IMR-90 (cell line): ENCODE results near the gene CCDC102B. TPM values are rescaled to one million over a fixed set of nuclear protein-coding genes. Genes with fewer than 3 reads are reported as not detected.

Source experiments
- ATAC-seq: fragments of 200-7000 bp; cut with Tn5 transposase; 2 replicates; pipeline ENCODE4 v1.9.1; 2020; ENCODE audit warnings: low read depth, mild to moderate bottlenecking, moderate library complexity
- BruUV-seq: library from RNA; stranded (reverse); fragments of 400-500 nt; replicated peaks from 2 replicates; lab custom pipeline; 2021; lab: Mats Ljungman, UMichigan
- CTCF ChIA-PET: fragments of 300-600 bp; formaldehyde crosslinking; extraction: SDS; loops from one replicate; lab custom pipeline; 2021; ENCODE audit warnings: antibody characterized with exemption; lab: Yijun Ruan, JAX
- POLR2A ChIA-PET: fragments of 300-600 bp; sonication (Branson Sonifier 250); formaldehyde crosslinking; loops from one replicate; lab custom pipeline; 2022; ENCODE audit warnings: antibody characterized with exemption; ENCODE audit not compliant: unreplicated experiment; lab: Charles Lee
- DNase-seq: peaks from one replicate; pipeline ENCODE4 v3.0.0; 2013
- H2AFZ ChIP-seq: replicated peaks from 2 replicates; pipeline ENCODE3; 2013; ENCODE audit warnings: low read length, mild to moderate bottlenecking; ENCODE audit not compliant: poor library complexity
- H2AK5ac ChIP-seq: 2 replicates; pipeline ENCODE4 v1.6.1; 2013; ENCODE audit warnings: low read depth, low read length, inconsistent platforms
- H2AK9ac ChIP-seq: replicated peaks from 2 replicates; pipeline ENCODE3; 2013; ENCODE audit warnings: mild to moderate bottlenecking, low read depth, low read length, moderate library complexity; ENCODE audit not compliant: poor library complexity
- H2BK120ac ChIP-seq: 2 replicates; pipeline ENCODE4 v1.6.1; 2013; ENCODE audit warnings: low read depth, low read length, inconsistent platforms
- H2BK15ac ChIP-seq: 3 replicates; pipeline ENCODE4 v1.6.1; 2013; ENCODE audit warnings: low read depth, low read length, inconsistent platforms
- H2BK20ac ChIP-seq: 2 replicates; pipeline ENCODE4 v1.6.1; 2013; ENCODE audit warnings: low read depth, mild to moderate bottlenecking, inconsistent platforms, low read length, moderate library complexity
- H2BK5ac ChIP-seq: 2 replicates; pipeline ENCODE4 v1.6.1; 2013; ENCODE audit warnings: mild to moderate bottlenecking, low read depth, low read length, inconsistent platforms; ENCODE audit not compliant: poor library complexity, severe bottlenecking
- H3K14ac ChIP-seq: replicated peaks from 2 replicates; pipeline ENCODE4 v1.6.1; 2013; ENCODE audit warnings: low read depth, low read length, inconsistent platforms
- H3K18ac ChIP-seq: 2 replicates; pipeline ENCODE4 v1.6.1; 2013; ENCODE audit warnings: low read depth, low read length, control low read depth
- H3K23ac ChIP-seq: 2 replicates; pipeline ENCODE4 v1.6.1; 2013; ENCODE audit warnings: low read depth, low read length, inconsistent platforms
- H3K27ac ChIP-seq: 2 replicates; pipeline ENCODE4 v1.5.1; 2013; ENCODE audit warnings: mild to moderate bottlenecking, control low read depth, low read length; ENCODE audit not compliant: insufficient read depth
- H3K27me3 ChIP-seq: 2 replicates; pipeline ENCODE4 v1.6.1; 2013; ENCODE audit warnings: low read length; ENCODE audit not compliant: control insufficient read depth, insufficient read depth
- H3K36me3 ChIP-seq: 2 replicates; pipeline ENCODE4 v1.6.1; 2013; ENCODE audit warnings: low read length, mixed read lengths; ENCODE audit not compliant: control insufficient read depth, insufficient read depth
- H3K4ac ChIP-seq: 2 replicates; pipeline ENCODE4 v1.6.1; 2013; ENCODE audit warnings: low read depth, low read length, inconsistent platforms
- H3K4me1 ChIP-seq: 2 replicates; pipeline ENCODE4 v1.6.1; 2013; ENCODE audit warnings: low read length, mixed read lengths; ENCODE audit not compliant: control insufficient read depth, insufficient read depth
- H3K4me2 ChIP-seq: 2 replicates; pipeline ENCODE4 v1.6.1; 2013; ENCODE audit warnings: low read depth, mild to moderate bottlenecking, control low read depth, low read length, moderate library complexity
- H3K4me3 ChIP-seq: 2 replicates; pipeline ENCODE4 v1.5.1; 2013; ENCODE audit warnings: low read depth, mild to moderate bottlenecking, control low read depth, low read length, moderate library complexity; ENCODE audit not compliant: insufficient read depth
- H3K56ac ChIP-seq: 2 replicates; pipeline ENCODE4 v1.6.1; 2013; ENCODE audit warnings: low read length, inconsistent platforms; ENCODE audit not compliant: insufficient read depth; ENCODE audit errors: extremely low read depth
- H3K79me1 ChIP-seq, 2 experiments: 2 replicates each; pipeline ENCODE4 v1.6.1; 2013; ENCODE audit warnings: low read length in 2 of 2, inconsistent platforms in 1 of 2, low read depth in 1 of 2
- H3K9ac ChIP-seq: 2 replicates; pipeline ENCODE4 v1.6.1; 2013; ENCODE audit warnings: low read depth, low read length, control low read depth
- H3K9me1 ChIP-seq: 2 replicates; pipeline ENCODE4 v1.6.1; 2013; ENCODE audit warnings: low read length, inconsistent platforms; ENCODE audit not compliant: insufficient read depth
- H3K9me3 ChIP-seq: 2 replicates; pipeline ENCODE4 v1.6.1; 2013; ENCODE audit warnings: low read length; ENCODE audit not compliant: control insufficient read depth, insufficient read depth
- H4K20me1 ChIP-seq: 2 replicates; pipeline ENCODE4 v1.6.1; 2013; ENCODE audit warnings: low read length, inconsistent platforms; ENCODE audit not compliant: insufficient read depth
- H4K5ac ChIP-seq: 2 replicates; pipeline ENCODE4 v1.6.1; 2013; ENCODE audit warnings: mild to moderate bottlenecking, low read depth, low read length, control low read depth
- H4K8ac ChIP-seq, 2 experiments: 2 replicates each; pipeline ENCODE4 v1.6.1; 2013; ENCODE audit warnings: low read depth in 2 of 2, low read length in 2 of 2, control low read depth in 1 of 2, inconsistent platforms in 1 of 2
- H4K91ac ChIP-seq: 2 replicates; pipeline ENCODE4 v1.6.1; 2013; ENCODE audit warnings: low read depth, low read length, inconsistent platforms; ENCODE audit not compliant: insufficient read depth
- CEBPB ChIP-seq: IDR thresholded peaks from 2 replicates; pipeline ENCODE4 v1.6.1; 2012; ENCODE audit warnings: low read depth, low read length, improper control_type of control experiment
- CHD1 ChIP-seq: IDR thresholded peaks from 2 replicates; pipeline ENCODE4 v1.6.1; 2012; ENCODE audit warnings: low read depth, low read length, improper control_type of control experiment
- CTCF ChIP-seq: conservative IDR thresholded peaks from 2 replicates; pipeline ENCODE4 v1.5.1; 2012; ENCODE audit warnings: mild to moderate bottlenecking, low read depth, low read length, improper control_type of control experiment
- ELK1 ChIP-seq: fragments of 150-350 bp; IDR thresholded peaks from 2 replicates; pipeline ENCODE4 v1.6.1; 2016; ENCODE audit warnings: low read depth, mild to moderate bottlenecking, low read length, moderate library complexity, borderline replicate concordance
- FOS ChIP-seq: fragments of 150-350 bp; IDR thresholded peaks from 2 replicates; pipeline ENCODE4 v1.6.1; 2016; ENCODE audit warnings: low read depth, low read length
- MAFK ChIP-seq: IDR thresholded peaks from 2 replicates; pipeline ENCODE4 v1.6.1; 2012; ENCODE audit warnings: low read depth, low read length, improper control_type of control experiment
- MAZ ChIP-seq: IDR thresholded peaks from 2 replicates; pipeline ENCODE4 v1.6.1; 2012; ENCODE audit warnings: low read depth, mild to moderate bottlenecking, low read length, improper control_type of control experiment, moderate library complexity, borderline replicate concordance
- MXI1 ChIP-seq: IDR thresholded peaks from 2 replicates; pipeline ENCODE4 v1.6.1; 2012; ENCODE audit warnings: low read depth, mild to moderate bottlenecking, low read length, moderate library complexity, borderline replicate concordance
- NFE2L2 ChIP-seq: fragments of 150-350 bp; IDR thresholded peaks from 2 replicates; pipeline ENCODE4 v1.6.1; 2016; ENCODE audit warnings: low read depth, mild to moderate bottlenecking, low read length
- POLR2A ChIP-seq: IDR thresholded peaks from 2 replicates; pipeline ENCODE4 v1.6.1; 2012; ENCODE audit warnings: mild to moderate bottlenecking, low read depth, low read length
- RAD21 ChIP-seq: IDR thresholded peaks from 2 replicates; pipeline ENCODE4 v1.6.1; 2012; ENCODE audit warnings: low read length, improper control_type of control experiment
- RCOR1 ChIP-seq: IDR thresholded peaks from 2 replicates; pipeline ENCODE4 v1.6.1; 2012; ENCODE audit warnings: mild to moderate bottlenecking, low read length, improper control_type of control experiment; ENCODE audit not compliant: insufficient replicate concordance
- RFX5 ChIP-seq: IDR thresholded peaks from 2 replicates; pipeline ENCODE4 v1.8.0; 2012; ENCODE audit warnings: low read depth, mild to moderate bottlenecking, low read length, moderate library complexity
- SMC3 ChIP-seq: fragments of 150-350 bp; IDR thresholded peaks from 2 replicates; pipeline ENCODE4 v1.6.1; 2016; ENCODE audit warnings: low read depth, mild to moderate bottlenecking, antibody characterized with exemption, low read length, moderate library complexity
- WGBS, 2 experiments: methylation state at CpG; one replicate each; pipeline versions ENCODE4 v1.1.5 to v1.1.7; 2013; ENCODE audit warnings: missing lambda C conversion rate in 2 of 2; ENCODE audit not compliant: insufficient read length in 1 of 2; ENCODE audit errors: extremely low coverage in 2 of 2; 5-methylcytosine and 5-hydroxymethylcytosine counted together
- dilution Hi-C: fragments of 300-500 bp; cut with HindIII; formaldehyde crosslinking; loops from one replicate; pipeline ENCODE4 v1.14.3; 2018; ENCODE audit warnings: low sequenced_read_pairs; ENCODE audit not compliant: unreplicated experiment
- in situ Hi-C: fragments of 300-500 bp; cut with MboI; formaldehyde crosslinking; loops from 3 replicates; pipeline ENCODE4 v1.14.3; 2019; ENCODE audit warnings: low sequenced_read_pairs, inconsistent platforms, mixed read lengths
- intact Hi-C: fragments of 100-400 bp; cut with micrococcal nuclease; formaldehyde crosslinking; loops from 2 replicates; pipeline ENCODE4 v1.10.0; 2022
- polyA plus RNA-seq, 3 experiments: library from polyadenylated mRNA; depleted of rRNA; stranded (reverse); fragments of >200 nt; gene quantifications; 2 replicates each; pipeline ENCODE4 v1.2.3, GENCODE V29; 2012; ENCODE audit warnings: low replicate concordance in 1 of 3
- total RNA-seq: library from RNA; depleted of rRNA; stranded (reverse); fragments of >200 nt; gene quantifications from 2 replicates; pipeline ENCODE4 v1.2.3, GENCODE V29; 2012

The CCDC102B gene
- total and polyA plus RNA-seq, 2 of the 4 experiments (the other 2 are of a cell fraction), result 0.54 to 1.4 TPM

DNA sequence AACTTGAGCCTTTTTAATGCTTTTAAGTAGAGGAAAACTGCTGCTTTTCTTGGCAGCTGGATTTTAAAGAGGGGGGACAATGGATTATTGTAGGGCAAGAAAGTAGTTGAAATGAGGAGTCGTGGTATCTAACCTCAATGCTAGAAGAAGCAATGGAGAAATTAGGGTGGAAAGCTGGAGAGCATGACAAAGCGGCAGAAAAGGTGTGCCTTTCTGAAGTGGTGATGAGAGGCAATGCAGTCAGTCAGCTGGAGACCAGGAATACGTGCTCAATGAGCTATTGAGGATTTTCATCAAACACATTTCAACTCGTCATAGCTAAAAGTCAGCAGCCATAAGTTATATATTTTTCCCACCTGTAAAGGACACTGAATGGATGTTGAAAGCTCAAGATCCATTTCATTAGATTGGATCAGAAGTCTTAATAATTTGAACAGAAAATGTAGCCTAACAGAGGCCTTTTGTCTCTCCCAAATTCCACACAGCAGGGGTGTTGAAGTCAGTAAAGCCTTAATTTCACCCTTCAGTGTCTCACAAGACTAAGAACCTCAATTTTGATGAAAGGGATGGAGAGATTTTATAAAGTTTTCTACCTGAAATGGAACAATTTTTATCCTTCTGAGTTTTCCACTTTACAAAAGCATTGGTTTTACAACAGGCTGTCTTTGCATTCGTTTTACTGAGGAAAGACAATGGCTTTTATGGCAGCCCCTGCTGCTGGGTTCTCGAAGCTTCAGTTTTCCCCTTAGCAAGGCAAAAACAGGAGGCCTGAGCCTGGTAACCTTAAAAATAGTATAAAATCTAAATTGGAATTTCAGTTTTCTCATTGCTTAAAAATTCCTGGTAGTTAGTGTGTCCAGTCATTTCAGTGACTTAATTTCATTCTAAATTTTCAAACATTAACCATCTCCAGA is 131.1 kb downstream of the CCDC102B start:
- 60% methylated on average over 1 of the region's 6 CpGs; no CpG with 5 or more reads in 1 of the 2 experiments for WGBS, 2 experiments
- Histone ChIP-seq H2BK15ac (no peak overlapping the region), H4K5ac (no peak overlapping the region), H4K91ac (no peak overlapping the region), H3K36me3 (no peaks in the 10 kb centered on the region), H3K56ac (no peak overlapping the region), H3K4me3 (no peak overlapping the region), H3K18ac (no peak overlapping the region), H3K14ac (no peak overlapping the region), H3K4me1 (no peaks in the 10 kb centered on the region), H2AFZ (no peak overlapping the region), H3K79me1 (no peaks in the 10 kb centered on the region), H2BK120ac (no peak overlapping the region), H2AK9ac (no peak overlapping the region), H4K8ac (no peak overlapping the region), H3K27ac (no peak overlapping the region), H3K4ac (no peak overlapping the region), H3K9me3 (no peaks in the 10 kb centered on the region), H3K27me3 (no peaks in the 10 kb centered on the region; the same call in 1 of the 2 replicates), H3K9ac (no peak overlapping the region), H2BK5ac (no peak overlapping the region), H2AK5ac (no peak overlapping the region), H3K9me1 (no peaks in the 10 kb centered on the region), H3K23ac (no peak overlapping the region), H3K4me2 (no peak overlapping the region), H4K20me1 (no peaks in the 10 kb centered on the region), H2BK20ac (no peak overlapping the region)
- BruUV-seq, result no TSS peak
- DNase-seq (no peak), ATAC-seq (no peak)
- POLR2A ChIA-PET, result interaction anchor here (0.5 kb wide), 1 partner anchor 13 kb away, joined by 3 read pairs; no protein-coding TSS in a partner anchor
- in situ Hi-C loops (no loop called here), dilution Hi-C loops (no loop called here), intact Hi-C loops (loop anchor here (5.0 kb wide), 1 partner anchor 1143 kb away; no protein-coding TSS in a partner anchor)
- CTCF ChIA-PET, result no interaction called here
- TF ChIP-seq CTCF, result no peak
- TF ChIP-seq MAZ, result no peak
- TF ChIP-seq SMC3, result no peak
- TF ChIP-seq MAFK, result no peak
- no peak for TF ChIP-seq POLR2A
- no peak for TF ChIP-seq RCOR1
- TF ChIP-seq ELK1, result no peak
- no peak for TF ChIP-seq NFE2L2
- TF ChIP-seq RAD21, result no peak
- TF ChIP-seq CHD1, result no peak
- TF ChIP-seq MXI1, result no peak
- TF ChIP-seq CEBPB, result no peak
- TF ChIP-seq FOS, result no peak
- no peak for TF ChIP-seq RFX5
